A673 (cell line): ENCODE measurements around the gene CGNL1. TPM values are rescaled to one million over a fixed set of nuclear protein-coding genes. Genes with fewer than 3 reads are reported as not detected.

ENCODE experiments used
- BruUV-seq: library from RNA; stranded (reverse); fragments of 400-500 nt; replicated peaks from 2 replicates; lab custom pipeline; 2021; lab: Mats Ljungman, UMichigan
- CTCF ChIA-PET: fragments of 300-600 bp; sonication (Branson Sonifier 250); formaldehyde crosslinking; loops from one replicate; lab custom pipeline; 2022; ENCODE audit warnings: antibody characterized with exemption; lab: Charles Lee
- POLR2A ChIA-PET: fragments of 300-600 bp; sonication (Branson Sonifier 250); formaldehyde crosslinking; loops from one replicate; lab custom pipeline; 2022; ENCODE audit warnings: antibody characterized with exemption; ENCODE audit not compliant: low non-redundant PET; lab: Charles Lee
- DNase-seq: peaks from one replicate; pipeline ENCODE4 v3.0.0-alpha.2; 2015; ENCODE audit warnings: low spot score
- H3K27ac ChIP-seq: fragments of 200-600 bp; sonication (generic); 2 replicates; pipeline ENCODE4 v1.5.1; 2016; ENCODE audit warnings: mixed run types, low read depth, mild to moderate bottlenecking, mixed read lengths, antibody characterized with exemption, low read length; ENCODE audit not compliant: poor library complexity, severe bottlenecking
- H3K27me3 ChIP-seq: fragments of 200-600 bp; sonication (generic); replicated peaks from 2 replicates; pipeline ENCODE4 v1.6.1; 2017; ENCODE audit warnings: mixed run types, low read depth, mild to moderate bottlenecking, mixed read lengths, antibody characterized with exemption, low read length; ENCODE audit not compliant: insufficient read depth, poor library complexity
- H3K36me3 ChIP-seq: fragments of 200-600 bp; sonication (generic); 2 replicates; pipeline ENCODE4 v1.6.1; 2016; ENCODE audit warnings: mixed run types, mild to moderate bottlenecking, mixed read lengths, antibody characterized with exemption, low read length; ENCODE audit not compliant: insufficient read depth, poor library complexity, severe bottlenecking
- H3K4me1 ChIP-seq: fragments of 200-600 bp; sonication (generic); 2 replicates; pipeline ENCODE4 v1.6.1; 2017; ENCODE audit warnings: mixed run types, mild to moderate bottlenecking, mixed read lengths, antibody characterized with exemption, low read length; ENCODE audit not compliant: insufficient read depth, poor library complexity, severe bottlenecking
- H3K4me3 ChIP-seq: fragments of 200-600 bp; sonication (generic); 2 replicates; pipeline ENCODE4 v1.5.1; 2016; ENCODE audit warnings: low read depth, mixed run types, mild to moderate bottlenecking, mixed read lengths, low read length; ENCODE audit not compliant: poor library complexity, severe bottlenecking
- H3K9me3 ChIP-seq: fragments of 200-600 bp; sonication (generic); 2 replicates; pipeline ENCODE4 v1.6.1; 2016; ENCODE audit warnings: mixed run types, low read depth, mild to moderate bottlenecking, mixed read lengths, antibody characterized with exemption, low read length; ENCODE audit not compliant: poor library complexity, severe bottlenecking
- CTCF ChIP-seq: fragments of 300-800, 200-600 bp; sonication (generic); conservative IDR thresholded peaks from 2 replicates; pipeline ENCODE4 v1.5.1; 2017; ENCODE audit warnings: low read depth, mild to moderate bottlenecking, antibody characterized with exemption, low read length, moderate library complexity, mixed read lengths
- EZH2 ChIP-seq: fragments of 200-600 bp; sonication (generic); IDR thresholded peaks from 2 replicates; pipeline ENCODE4 v1.6.1; 2017; ENCODE audit warnings: borderline replicate concordance, low read depth, mild to moderate bottlenecking, mixed read lengths, antibody characterized with exemption, low read length; ENCODE audit not compliant: poor library complexity, severe bottlenecking
- intact Hi-C: fragments of 100-400 bp; cut with micrococcal nuclease; formaldehyde crosslinking; loops from one replicate; pipeline ENCODE4 v1.10.0; 2022; ENCODE audit not compliant: unreplicated experiment
- total RNA-seq: library from RNA; stranded (reverse); gene quantifications from 2 replicates; pipeline ENCODE4 v1.2.3, GENCODE V29; 2021

Gene CGNL1
- total RNA-seq, 1 experiment from 2014 or later: 0.58 TPM

DNA sequence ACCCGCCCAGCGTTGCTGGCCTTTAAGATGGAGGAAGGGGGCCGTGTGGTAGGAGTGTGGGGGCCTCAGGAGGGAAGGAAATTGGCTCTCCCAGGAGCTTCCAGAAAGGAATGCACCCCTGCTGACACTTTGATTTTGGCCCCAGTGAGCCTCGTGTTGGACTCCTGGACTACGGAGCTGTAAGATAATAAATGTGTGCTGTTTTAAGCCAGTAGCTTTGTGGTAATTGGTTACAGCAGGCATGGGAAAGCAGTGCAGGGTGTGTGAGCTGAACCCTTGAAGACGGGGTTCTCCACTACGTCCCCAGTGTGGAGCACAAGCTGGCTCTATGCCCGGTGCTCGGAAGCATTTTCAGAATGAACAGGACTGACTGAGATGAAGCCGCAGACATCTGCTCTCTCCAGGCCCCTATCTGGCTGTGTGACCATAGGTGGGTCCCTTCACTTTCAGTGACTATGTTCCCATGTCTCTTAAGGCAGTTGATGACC, 22.9 kb upstream of the CGNL1 start:
- H3K4me1 ChIP-seq: no peaks in the 10 kb centered on the region
- ChIA-PET CTCF (no interaction called here), POLR2A (no interaction called here)
- BruUV-seq: no TSS peak
- no peak for DNase-seq
- H3K27me3 ChIP-seq: no peaks in the 10 kb centered on the region
- H3K27ac ChIP-seq: no peak overlapping the region
- H3K4me3 ChIP-seq: no peak overlapping the region
- no peaks in the 10 kb centered on the region for H3K36me3 ChIP-seq
- peaks cover under 1% of the 10 kb centered on the region for H3K9me3 ChIP-seq
- intact Hi-C loops: no loop called here
- TF ChIP-seq CTCF (no peak), EZH2 (no peak)

DNA sequence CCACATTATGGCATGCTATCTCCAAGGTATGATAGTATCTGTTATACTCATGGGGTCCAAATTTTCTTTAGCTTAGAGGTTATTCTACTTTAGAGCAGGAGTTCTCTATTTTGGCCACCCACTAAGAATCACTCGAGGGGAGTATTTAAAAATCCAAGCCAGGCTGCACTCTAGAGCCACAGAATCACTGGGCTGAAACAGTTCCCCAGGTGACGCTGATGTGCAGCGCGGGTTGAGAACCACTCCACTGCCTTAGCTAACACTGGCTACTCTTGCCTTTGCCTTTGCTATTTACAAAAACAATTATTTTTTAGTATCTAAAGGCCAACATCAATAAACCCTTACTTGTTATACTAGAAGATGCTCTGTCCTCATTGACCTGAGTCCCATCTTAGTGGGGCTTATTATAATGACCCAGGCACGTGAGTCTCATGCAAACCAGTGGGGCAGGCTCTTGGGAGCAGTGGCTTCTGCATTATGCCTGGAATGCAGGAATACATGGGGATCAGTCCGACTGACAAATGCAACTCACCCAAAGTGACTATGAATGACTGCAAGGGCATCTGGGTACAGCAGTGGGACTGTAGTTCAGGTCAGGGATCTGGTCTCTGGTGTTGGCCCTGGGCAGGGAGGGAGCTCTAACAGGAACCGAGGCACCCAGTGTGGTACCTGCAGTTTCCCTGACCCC, 21.7 kb upstream of the CGNL1 start:
- intact Hi-C loops: no loop called here
- ChIA-PET POLR2A (no interaction called here), CTCF (no interaction called here)
- no peak for TF ChIP-seq EZH2
- Histone ChIP-seq H3K4me1 (no peaks in the 10 kb centered on the region), H3K36me3 (no peaks in the 10 kb centered on the region), H3K4me3 (no peak overlapping the region), H3K27me3 (no peaks in the 10 kb centered on the region), H3K27ac (no peak overlapping the region), H3K9me3 (no peaks in the 10 kb centered on the region)
- BruUV-seq: no TSS peak
- DNase-seq: no peak

DNA sequence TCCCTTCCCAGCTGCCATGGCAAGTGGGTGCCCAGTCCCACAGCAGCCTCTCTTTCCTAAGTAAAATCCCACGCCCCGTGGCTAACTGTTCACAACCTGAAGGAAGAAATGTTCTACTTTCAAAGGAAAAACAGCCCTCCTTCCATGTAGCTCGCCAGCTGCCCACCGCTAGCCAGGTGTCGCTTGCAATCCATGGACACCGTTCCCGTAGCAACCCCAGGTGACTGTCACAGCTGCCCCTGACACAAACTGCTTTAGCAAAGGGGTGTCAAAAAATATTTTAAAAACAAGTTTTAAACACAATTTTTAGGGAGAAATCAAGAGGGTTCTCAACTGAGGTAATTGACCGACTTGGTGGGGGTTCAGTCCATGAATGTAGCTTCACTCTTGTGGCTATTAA, 21.0 kb upstream of the CGNL1 start:
- DNase-seq: no peak
- POLR2A ChIA-PET: no interaction called here
- no TSS peak for BruUV-seq

More for the DNA sequence above, 21.0 kb upstream of the CGNL1 start:
- CTCF ChIA-PET: no interaction called here
- TF ChIP-seq EZH2: no peak
- no peak for TF ChIP-seq CTCF
- H3K27me3 ChIP-seq: no peaks in the 10 kb centered on the region
- no peaks in the 10 kb centered on the region for H3K36me3 ChIP-seq
- no peaks in the 10 kb centered on the region for H3K9me3 ChIP-seq
- H3K4me1 ChIP-seq: no peaks in the 10 kb centered on the region
- H3K4me3 ChIP-seq: no peak overlapping the region
- intact Hi-C loops: no loop called here
- no peak overlapping the region for H3K27ac ChIP-seq
